ENCODE measurements around the gene OSBPL5. TPM values are rescaled to one million over a fixed set of nuclear protein-coding genes. Genes with fewer than 3 reads are reported as not detected.

OSBPL5 gene
- total and polyA plus RNA-seq, 2 of the 4 experiments (the other 2 are of a cell fraction) = 14.9 to 22.3 TPM

DNA sequence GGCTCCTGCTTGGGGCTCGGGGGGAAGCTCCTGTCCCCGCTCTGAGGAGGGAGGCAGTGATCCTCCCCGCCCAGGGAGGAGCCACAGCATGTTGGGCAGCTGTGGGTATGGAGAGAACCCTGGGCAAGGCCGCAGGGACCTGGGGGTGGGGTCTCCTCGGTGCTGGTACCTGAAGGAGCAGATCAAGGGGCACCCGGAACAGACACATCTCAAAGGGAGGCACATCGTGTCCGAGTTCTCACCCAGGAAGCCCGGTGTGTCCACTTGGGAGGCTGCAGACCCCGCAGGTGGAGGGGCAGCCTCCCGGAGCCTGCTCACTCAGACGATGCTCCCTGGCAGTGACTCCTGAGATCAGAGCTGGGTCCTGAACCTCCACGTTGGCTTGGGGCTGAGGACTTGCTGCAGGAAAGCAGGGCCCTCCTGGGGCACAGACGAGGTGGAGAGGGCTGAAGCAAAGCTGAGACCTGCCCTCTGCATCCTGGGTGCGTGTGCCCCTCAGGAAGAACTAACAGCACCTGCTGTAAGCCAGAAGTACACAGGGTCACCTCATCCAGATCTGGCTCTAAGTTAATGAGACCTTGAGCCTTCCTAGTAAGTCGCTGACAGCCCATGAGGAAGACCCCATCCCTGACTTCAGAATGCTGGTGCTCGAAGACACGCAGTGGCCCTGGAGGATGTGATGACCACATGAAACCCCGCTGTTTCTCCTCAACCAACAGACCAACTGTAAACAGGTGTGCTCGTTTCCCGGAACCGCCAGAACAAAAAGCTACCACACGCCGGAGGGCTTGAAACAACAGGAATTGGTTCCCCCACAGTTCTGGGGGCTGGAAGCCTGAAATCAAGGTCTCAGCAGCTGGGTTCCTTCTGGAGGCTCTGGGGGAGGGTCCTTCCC, 5.9 kb upstream of the OSBPL5 start:
- Histone ChIP-seq H3K4me3 (ENCODE audit: insufficient read depth, low read depth, low read length) (no peak overlapping the region), H2BK5ac (ENCODE audit: low read depth, low read length, poor library complexity, severe bottlenecking) (no peak overlapping the region), H3K4me1 (ENCODE audit: control insufficient read depth, insufficient read depth, low read length) (peaks cover 14% of the 10 kb centered on the region), H4K20me1 (ENCODE audit: insufficient read depth, low read length) (no peaks in the 10 kb centered on the region), H3K9me3 (ENCODE audit: control insufficient read depth, insufficient read depth, low read length) (no peaks in the 10 kb centered on the region), H3K27ac (ENCODE audit: insufficient read depth, low read length) (no peak overlapping the region), H3K9me1 (ENCODE audit: insufficient read depth, low read length) (no peaks in the 10 kb centered on the region), H2AK9ac (replicated peaks; ENCODE audit: low read depth, low read length, poor library complexity) (no peak overlapping the region), H3K14ac (replicated peaks; ENCODE audit: low read depth, low read length) (no peak overlapping the region), H2BK20ac (ENCODE audit: low read depth, low read length) (no peak overlapping the region), H2AFZ (replicated peaks; ENCODE audit: low read length, poor library complexity) (no peak overlapping the region), H4K8ac (ENCODE audit: low read depth in 2 of 2, low read length in 2 of 2) (no peak overlapping the region), H3K18ac (ENCODE audit: low read depth, low read length) (no peak overlapping the region), H3K56ac (ENCODE audit: extremely low read depth, insufficient read depth, low read length) (no peak overlapping the region), H2BK15ac (ENCODE audit: low read depth, low read length) (no peak overlapping the region), H3K4ac (ENCODE audit: low read depth, low read length) (no peak overlapping the region), H3K27me3 (ENCODE audit: control insufficient read depth, insufficient read depth, low read length) (peaks cover 9% of the 10 kb centered on the region; the same call in 1 of the 2 replicates), H3K23ac (ENCODE audit: low read depth, low read length) (no peak overlapping the region), H3K4me2 (ENCODE audit: low read depth, low read length) (no peak overlapping the region), H4K5ac (ENCODE audit: low read depth, low read length) (no peak overlapping the region), H3K9ac (ENCODE audit: low read depth, low read length) (no peak overlapping the region), H4K91ac (ENCODE audit: insufficient read depth, low read depth, low read length) (no peak overlapping the region), H3K79me1 (ENCODE audit: low read depth in 1 of 2, low read length in 2 of 2) (no peaks in the 10 kb centered on the region), H2BK120ac (ENCODE audit: low read depth, low read length) (no peak overlapping the region), H2AK5ac (ENCODE audit: low read depth, low read length) (no peak overlapping the region), H3K36me3 (ENCODE audit: control insufficient read depth, insufficient read depth, low read length) (no peaks in the 10 kb centered on the region)
- in situ Hi-C loops (cut with MboI; ENCODE audit: low sequenced_read_pairs) (no loop called here), dilution Hi-C loops (cut with HindIII; ENCODE audit: low sequenced_read_pairs, unreplicated experiment) (no loop called here), intact Hi-C loops (cut with micrococcal nuclease) (no loop called here)
- ChIA-PET CTCF (no interaction called here), POLR2A (ENCODE audit: unreplicated experiment) (no interaction called here)
- ATAC-seq (ENCODE audit: low read depth) = no peak
- no peak for DNase-seq
- BruUV-seq (replicated peaks) = no TSS peak
- 85% methylated on average over 14 of the region's 24 CpGs; no CpG with 5 or more reads in 1 of the 2 experiments for WGBS, 2 experiments (ENCODE audit: extremely low coverage in 2 of 2, insufficient read length in 1 of 2)
- TF ChIP-seq RFX5 (IDR thresholded peaks at IDR 0.05; ENCODE audit: low read depth, low read length) (no peak), MXI1 (IDR thresholded peaks at IDR 0.05; ENCODE audit: borderline replicate concordance, low read depth, low read length) (no peak), BHLHE40 (IDR thresholded peaks at IDR 0.05; ENCODE audit: low read depth, low read length) (no peak), RAD21 (IDR thresholded peaks at IDR 0.05; ENCODE audit: low read length) (no peak), RCOR1 (IDR thresholded peaks at IDR 0.05; ENCODE audit: insufficient replicate concordance, low read length) (no peak), POLR2A (IDR thresholded peaks at IDR 0.05; ENCODE audit: low read depth, low read length) (no peak), MAFK (IDR thresholded peaks at IDR 0.05; ENCODE audit: low read depth, low read length) (no peak), USF2 (IDR thresholded peaks at IDR 0.05; ENCODE audit: low read depth, low read length) (no peak), NFE2L2 (IDR thresholded peaks at IDR 0.05; ENCODE audit: low read depth, low read length) (no peak), MAZ (IDR thresholded peaks at IDR 0.05; ENCODE audit: borderline replicate concordance, low read depth, low read length) (no peak), CTCF (conservative IDR thresholded peaks at IDR 0.05; ENCODE audit: low read depth, low read length) (no peak), FOS (IDR thresholded peaks at IDR 0.05; ENCODE audit: low read depth, low read length) (no peak), CHD1 (IDR thresholded peaks at IDR 0.05; ENCODE audit: low read depth, low read length) (no peak), CEBPB (IDR thresholded peaks at IDR 0.05; ENCODE audit: low read depth, low read length) (no peak), SMC3 (IDR thresholded peaks at IDR 0.05; ENCODE audit: low read depth, low read length) (no peak)

All from IMR-90 (cell line).